Measurements from ENCODE around the gene ZFP91. TPM values are rescaled to one million over a fixed set of nuclear protein-coding genes. Genes with fewer than 3 reads are reported as not detected.

The ZFP91 gene
- total RNA-seq, 2 experiments from 2014 or later: 48.8 to 60.9 TPM

DNA sequence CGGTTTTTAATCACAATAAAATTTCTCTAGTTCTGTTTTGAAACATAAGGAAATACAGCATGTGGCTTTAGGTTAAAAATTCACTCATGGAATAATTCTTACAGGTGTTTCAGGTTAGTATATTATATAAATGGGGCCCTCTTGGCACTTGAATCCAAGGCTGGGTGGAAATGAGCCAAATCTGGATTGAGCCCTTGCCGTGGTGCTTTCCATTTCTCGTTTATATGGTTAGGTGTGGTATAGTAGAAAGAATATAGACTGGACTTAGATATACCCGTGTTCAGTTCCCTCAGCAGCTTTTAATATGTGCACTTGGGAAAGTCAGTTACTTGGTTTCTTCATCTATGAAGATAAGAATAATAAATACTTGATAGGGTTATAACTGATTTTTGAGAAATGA lies 16.0 kb downstream of the ZFP91 start:
- no peaks in the 10 kb centered on the region for H3K27me3 Mint-ChIP-seq
- POLR2A ChIA-PET: no interaction called here
- CTCF ChIA-PET: interaction anchor here (0.6 kb wide), 1 partner anchor 12 kb away, joined by 4 read pairs; no protein-coding TSS in a partner anchor
- DNase-seq: no peak
- H3K9me3 Mint-ChIP-seq: no peaks in the 10 kb centered on the region
- no peak overlapping the region for H3K4me3 Mint-ChIP-seq
- H3K4me1 Mint-ChIP-seq: peaks cover 65% of the 10 kb centered on the region
- no peak overlapping the region for H3K27ac Mint-ChIP-seq
- H3K36me3 Mint-ChIP-seq (ENCODE audit: low read depth): peaks cover 49% of the 10 kb centered on the region

DNA sequence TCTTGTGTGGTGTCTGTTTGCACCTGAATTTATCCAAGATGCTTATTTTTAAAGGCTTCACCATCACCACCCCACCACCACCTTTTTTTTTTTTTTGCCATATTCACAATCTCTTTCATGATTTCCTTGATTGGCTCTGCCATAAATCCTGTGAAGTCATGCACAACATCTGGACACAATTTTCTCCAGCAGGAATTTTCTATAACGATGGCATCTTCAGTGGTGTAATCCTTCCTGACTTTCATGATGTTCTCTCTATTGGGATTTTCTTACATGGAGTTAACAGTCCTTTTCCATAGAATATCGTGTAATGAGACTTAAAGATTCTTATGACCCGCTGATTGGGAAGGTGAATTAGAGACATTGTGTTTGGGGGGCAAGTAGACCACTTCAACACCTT lies 17.8 kb downstream of the ZFP91 start:
- no peak overlapping the region for H3K4me3 Mint-ChIP-seq
- POLR2A ChIA-PET: no interaction called here
- peak overlapping the region; percentile 72 for H3K27ac Mint-ChIP-seq
- CTCF ChIA-PET: no interaction called here
- H3K27me3 Mint-ChIP-seq: no peaks in the 10 kb centered on the region
- peaks cover 69% of the 10 kb centered on the region for H3K4me1 Mint-ChIP-seq
- DNase-seq: no peak
- peaks cover 47% of the 10 kb centered on the region for H3K36me3 Mint-ChIP-seq (ENCODE audit: low read depth)
- no peaks in the 10 kb centered on the region for H3K9me3 Mint-ChIP-seq

DNA sequence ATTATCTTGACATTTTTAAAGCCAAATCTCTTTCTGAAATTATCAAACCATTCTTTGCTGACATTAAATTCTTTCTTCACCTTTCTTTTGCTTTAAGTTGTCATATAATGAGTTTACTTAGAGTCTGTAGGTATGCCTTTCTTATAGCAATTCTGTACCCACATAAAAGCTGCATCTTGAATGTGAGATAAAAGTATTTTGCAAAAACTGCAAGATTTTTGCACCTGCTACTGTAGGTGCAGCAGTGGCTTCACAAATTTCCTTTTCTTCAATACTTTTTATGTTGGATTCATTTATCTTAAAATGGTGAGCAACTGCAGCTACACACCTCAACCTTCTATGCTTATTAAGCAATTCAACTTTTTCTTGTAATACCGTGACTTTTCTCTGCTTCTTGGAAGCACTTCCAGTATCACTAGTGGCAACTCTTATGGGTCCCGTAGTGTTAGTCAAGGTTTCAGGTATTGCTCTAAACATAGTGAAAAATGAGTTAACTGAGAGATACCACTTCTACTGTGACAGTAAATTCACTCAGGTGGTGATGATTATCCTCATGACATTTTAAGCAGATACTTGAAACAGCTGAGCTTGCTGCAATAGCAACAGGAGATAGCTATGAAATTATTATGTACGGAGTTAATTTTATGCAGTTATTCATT lies 18.8 kb downstream of the ZFP91 start:
- Mint-ChIP-seq H3K9me3 (no peaks in the 10 kb centered on the region), H3K27me3 (no peaks in the 10 kb centered on the region), H3K27ac (peak overlapping the region; percentile 72), H3K36me3 (ENCODE audit: low read depth) (peaks cover 50% of the 10 kb centered on the region), H3K4me1 (peaks cover 65% of the 10 kb centered on the region), H3K4me3 (no peak overlapping the region)
- DNase-seq: no peak
- CTCF ChIA-PET: interaction anchor here (0.6 kb wide), 1 partner anchor 21 kb away, joined by 6 read pairs; no protein-coding TSS in a partner anchor
- POLR2A ChIA-PET: interaction anchor here (0.7 kb wide), 2 partner anchors 73 to 1027 kb away, joined by 3 read pairs; no protein-coding TSS in a partner anchor

DNA sequence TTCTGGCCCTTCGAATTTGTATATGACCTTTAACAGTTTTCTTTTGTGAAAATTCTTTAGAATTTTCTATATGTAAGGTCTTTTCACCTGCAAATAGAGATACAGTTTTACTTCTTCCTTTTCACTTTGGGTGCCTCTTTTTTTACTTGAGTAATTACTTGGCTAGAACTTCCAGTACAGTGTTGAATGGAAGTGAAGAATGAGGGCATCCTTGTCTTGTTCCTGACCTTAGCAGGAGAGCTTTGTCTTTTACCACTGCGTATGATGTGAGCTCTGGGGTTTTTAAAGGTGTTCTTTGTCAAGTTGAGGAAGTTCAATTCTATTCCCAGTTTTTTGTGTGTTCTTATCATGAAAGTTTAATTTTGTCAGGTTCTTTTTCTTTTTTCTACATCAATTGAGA lies 21.6 kb downstream of the ZFP91 start:
- no peaks in the 10 kb centered on the region for H3K9me3 Mint-ChIP-seq
- H3K27me3 Mint-ChIP-seq: no peaks in the 10 kb centered on the region
- CTCF ChIA-PET: no interaction called here
- H3K4me1 Mint-ChIP-seq: peaks cover 69% of the 10 kb centered on the region
- no peak overlapping the region for H3K4me3 Mint-ChIP-seq
- H3K27ac Mint-ChIP-seq: peak overlapping the region; percentile 28
- POLR2A ChIA-PET: no interaction called here
- no peak for DNase-seq
- H3K36me3 Mint-ChIP-seq (ENCODE audit: low read depth): peaks cover 59% of the 10 kb centered on the region

DNA sequence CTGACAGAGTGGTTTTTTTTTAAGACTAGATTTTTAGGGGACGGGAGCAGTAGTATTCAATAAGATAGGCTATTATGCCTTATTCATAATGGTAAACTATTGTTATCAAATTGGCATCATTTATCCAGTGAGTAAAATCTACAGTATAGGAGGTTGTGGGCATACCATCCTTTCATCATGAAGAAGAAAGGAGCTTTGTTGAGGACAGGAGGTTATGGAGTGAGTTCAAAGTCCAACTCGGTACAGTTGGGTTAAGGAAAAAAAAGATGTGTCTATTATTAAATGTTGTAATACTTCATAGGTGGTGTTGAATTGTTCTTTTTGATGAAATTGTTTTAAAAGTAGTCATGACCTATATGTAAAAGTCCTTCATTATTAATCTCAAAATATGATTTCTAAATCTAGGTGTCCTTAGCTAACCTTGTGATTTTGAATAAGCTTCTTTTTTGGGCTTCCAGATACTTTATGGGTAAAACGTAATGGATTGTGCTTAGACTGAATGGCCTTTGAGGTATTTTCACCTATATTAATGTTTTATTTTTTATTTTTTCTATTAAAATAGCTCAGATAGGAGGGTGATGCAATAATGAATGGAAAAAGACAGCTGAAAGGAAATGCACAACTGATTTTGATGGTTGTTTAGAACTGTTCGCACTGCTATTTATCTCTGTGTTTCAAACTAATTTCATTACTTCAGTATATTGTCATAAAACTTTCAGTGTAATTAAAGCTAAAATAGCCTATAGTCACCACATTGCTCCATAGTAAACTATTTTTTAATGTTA lies 28.3 kb downstream of the ZFP91 start:
- Mint-ChIP-seq H3K4me3 (no peak overlapping the region), H3K9me3 (peaks cover 2% of the 10 kb centered on the region), H3K27me3 (no peaks in the 10 kb centered on the region), H3K27ac (no peak overlapping the region), H3K36me3 (ENCODE audit: low read depth) (peaks cover 69% of the 10 kb centered on the region), H3K4me1 (peaks cover 54% of the 10 kb centered on the region)
- DNase-seq: no peak
- CTCF ChIA-PET: interaction anchor here (0.6 to 1.1 kb wide), 2 partner anchors 27 to 77 kb away, joined by 3 read pairs; no protein-coding TSS in a partner anchor
- POLR2A ChIA-PET: no interaction called here

DNA sequence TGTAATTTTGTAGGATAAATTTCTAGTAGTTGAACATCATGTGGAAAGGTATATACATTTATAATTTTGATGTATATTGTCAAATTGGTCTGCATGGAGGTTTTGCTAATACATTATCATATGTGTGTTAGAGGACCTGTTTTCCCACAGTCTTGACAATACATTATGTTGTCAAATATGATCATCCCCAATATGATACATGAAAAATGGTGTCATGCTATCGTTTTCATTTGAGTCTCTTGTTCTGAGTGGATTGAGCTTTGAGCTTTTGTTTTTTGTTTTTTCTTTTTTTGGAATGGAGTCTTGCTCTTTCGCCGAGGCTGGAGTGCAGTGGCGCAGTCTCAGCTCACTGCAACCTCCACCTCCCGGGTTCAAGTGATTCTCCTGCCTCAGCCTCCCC lies 29.5 kb downstream of the ZFP91 start:
- peaks cover 65% of the 10 kb centered on the region for H3K36me3 Mint-ChIP-seq (ENCODE audit: low read depth)

DNA sequence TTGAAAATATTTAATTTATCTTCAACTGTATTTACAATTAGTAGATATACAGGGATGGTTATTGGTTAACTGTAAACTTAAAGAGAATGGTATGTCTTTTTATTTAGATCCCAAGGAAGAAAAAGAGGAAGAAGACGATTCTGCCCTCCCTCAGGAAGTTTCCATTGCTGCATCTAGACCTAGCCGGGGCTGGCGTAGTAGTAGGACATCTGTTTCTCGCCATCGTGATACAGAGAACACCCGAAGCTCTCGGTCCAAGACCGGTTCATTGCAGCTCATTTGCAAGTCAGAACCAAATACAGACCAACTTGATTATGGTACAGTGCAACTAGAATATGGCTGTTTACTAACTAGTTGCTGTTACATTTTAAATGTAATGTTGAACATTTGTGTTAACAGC lies 30.9 kb downstream of the ZFP91 start:
- Mint-ChIP-seq H3K4me1 (peaks cover 43% of the 10 kb centered on the region), H3K36me3 (ENCODE audit: low read depth) (peaks cover 65% of the 10 kb centered on the region), H3K27ac (no peak overlapping the region), H3K27me3 (no peaks in the 10 kb centered on the region), H3K4me3 (no peak overlapping the region), H3K9me3 (peaks cover 2% of the 10 kb centered on the region)
- POLR2A ChIA-PET: no interaction called here
- CTCF ChIA-PET: no interaction called here
- no peak for DNase-seq

More for the DNA sequence above, 29.5 kb downstream of the ZFP91 start:
- no peaks in the 10 kb centered on the region for H3K27me3 Mint-ChIP-seq
- DNase-seq: no peak
- H3K4me1 Mint-ChIP-seq: peaks cover 46% of the 10 kb centered on the region
- POLR2A ChIA-PET: no interaction called here
- CTCF ChIA-PET: no interaction called here
- H3K4me3 Mint-ChIP-seq: no peak overlapping the region
- peaks cover 2% of the 10 kb centered on the region for H3K9me3 Mint-ChIP-seq
- no peak overlapping the region for H3K27ac Mint-ChIP-seq

DNA sequence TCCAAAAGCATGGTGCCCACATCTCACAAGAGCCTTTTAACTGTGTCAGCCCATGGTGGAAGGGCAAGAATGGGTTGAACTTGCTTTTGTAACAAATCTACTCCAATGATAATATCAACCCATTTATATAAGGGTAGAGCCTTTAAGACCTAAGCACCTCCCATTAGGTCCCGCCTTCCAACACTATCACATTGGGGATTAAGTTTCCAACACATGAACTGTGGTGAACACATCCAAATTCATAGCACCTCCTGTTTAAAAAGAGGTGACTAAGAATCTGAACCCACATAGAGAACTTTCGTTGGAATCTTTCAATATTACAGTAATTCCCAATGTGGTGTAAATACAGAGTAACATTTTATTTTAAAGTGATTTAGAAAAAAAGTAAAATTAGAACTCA lies 34.4 kb downstream of the ZFP91 start:
- Mint-ChIP-seq H3K27ac (no peak overlapping the region), H3K27me3 (no peaks in the 10 kb centered on the region), H3K4me3 (no peak overlapping the region), H3K4me1 (peaks cover 21% of the 10 kb centered on the region), H3K9me3 (no peaks in the 10 kb centered on the region), H3K36me3 (ENCODE audit: low read depth) (peaks cover 69% of the 10 kb centered on the region)
- DNase-seq: no peak
- POLR2A ChIA-PET: no interaction called here
- CTCF ChIA-PET: interaction anchor here (0.7 kb wide), 1 partner anchor 1193 kb away, joined by 3 read pairs; no protein-coding TSS in a partner anchor

DNA sequence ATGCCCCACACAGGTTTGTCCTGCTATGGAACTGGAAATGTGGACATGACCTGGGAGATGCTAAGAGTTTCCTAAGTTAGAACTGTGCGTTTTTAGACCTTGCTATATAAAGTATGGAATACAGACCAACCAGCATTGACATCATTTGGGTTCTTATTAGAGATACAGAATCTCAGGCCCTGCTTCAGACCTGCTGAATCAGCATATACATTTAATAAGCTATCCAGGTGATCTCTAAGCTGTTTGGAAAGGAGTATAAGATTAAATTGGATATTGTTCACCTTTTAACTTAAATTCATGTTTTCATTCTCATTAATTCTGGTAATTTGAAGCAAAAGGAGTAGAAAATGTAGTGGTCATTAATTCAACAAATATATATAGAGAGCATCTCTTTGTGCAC lies 36.7 kb downstream of the ZFP91 start:
- Mint-ChIP-seq H3K4me1 (peaks cover 17% of the 10 kb centered on the region), H3K27ac (no peak overlapping the region), H3K36me3 (ENCODE audit: low read depth) (peaks cover 70% of the 10 kb centered on the region), H3K9me3 (no peaks in the 10 kb centered on the region), H3K4me3 (no peak overlapping the region), H3K27me3 (no peaks in the 10 kb centered on the region)
- ChIA-PET CTCF (no interaction called here), POLR2A (no interaction called here)
- DNase-seq: no peak

DNA sequence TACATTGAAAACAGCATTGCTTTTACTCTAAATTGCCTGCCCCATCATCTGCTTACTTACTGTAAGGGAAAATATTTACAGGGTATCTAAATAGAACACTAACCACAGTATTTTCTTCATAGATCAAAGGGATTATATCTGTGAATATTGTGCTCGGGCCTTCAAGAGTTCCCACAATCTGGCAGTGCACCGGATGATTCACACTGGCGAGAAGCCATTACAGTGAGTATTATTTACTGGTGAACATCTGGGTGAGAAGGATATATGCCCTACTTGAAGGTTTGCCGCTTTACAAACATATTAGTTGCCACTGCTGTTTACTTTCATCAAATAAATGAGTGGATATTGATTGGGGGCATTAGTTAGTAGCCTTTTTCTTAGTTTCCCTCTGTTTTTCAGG lies 37.7 kb downstream of the ZFP91 start:
- Mint-ChIP-seq H3K9me3 (no peaks in the 10 kb centered on the region), H3K36me3 (ENCODE audit: low read depth) (peaks cover 64% of the 10 kb centered on the region), H3K4me3 (no peak overlapping the region), H3K27me3 (no peaks in the 10 kb centered on the region), H3K4me1 (peaks cover 18% of the 10 kb centered on the region), H3K27ac (no peak overlapping the region)
- ChIA-PET CTCF (no interaction called here), POLR2A (no interaction called here)
- no peak for DNase-seq

DNA sequence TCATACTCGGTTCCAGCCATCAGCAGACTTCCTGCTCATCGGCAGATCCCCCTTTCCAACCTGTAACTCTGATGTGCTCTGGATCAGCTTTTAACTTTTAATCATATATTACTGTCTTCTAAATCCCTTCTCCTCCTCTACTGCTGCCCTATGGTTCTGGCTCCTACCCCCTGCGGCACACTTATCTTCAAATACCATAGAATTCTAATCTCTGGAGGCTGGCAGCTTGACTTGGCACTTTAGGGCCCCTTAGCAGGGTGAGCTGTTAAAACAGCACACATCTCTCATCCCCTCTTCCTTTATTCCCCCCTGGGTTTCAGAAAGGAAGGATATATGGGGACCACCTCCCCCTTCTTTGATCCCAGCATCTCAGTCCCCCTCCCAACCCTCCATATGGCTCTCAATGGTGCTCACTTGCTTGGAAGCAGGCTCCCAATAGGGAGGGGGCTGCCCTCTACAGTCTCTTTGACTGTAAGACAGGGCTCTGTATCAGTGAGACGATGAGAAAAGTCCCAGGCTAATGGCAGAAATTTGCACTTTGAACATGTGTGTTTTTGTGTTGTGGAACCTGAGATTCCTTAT lies 39.2 kb downstream of the ZFP91 start:
- CTCF ChIA-PET: interaction anchor here (1.1 to 3.4 kb wide), 3 partner anchors 12 to 49 kb away, joined by 3 to 13 read pairs (median 4); no protein-coding TSS in a partner anchor
- POLR2A ChIA-PET: no interaction called here
- Mint-ChIP-seq H3K4me1 (peaks cover 27% of the 10 kb centered on the region), H3K9me3 (no peaks in the 10 kb centered on the region), H3K4me3 (no peak overlapping the region), H3K27ac (no peak overlapping the region), H3K36me3 (ENCODE audit: low read depth) (peaks cover 63% of the 10 kb centered on the region), H3K27me3 (no peaks in the 10 kb centered on the region)
- no peak for DNase-seq

DNA sequence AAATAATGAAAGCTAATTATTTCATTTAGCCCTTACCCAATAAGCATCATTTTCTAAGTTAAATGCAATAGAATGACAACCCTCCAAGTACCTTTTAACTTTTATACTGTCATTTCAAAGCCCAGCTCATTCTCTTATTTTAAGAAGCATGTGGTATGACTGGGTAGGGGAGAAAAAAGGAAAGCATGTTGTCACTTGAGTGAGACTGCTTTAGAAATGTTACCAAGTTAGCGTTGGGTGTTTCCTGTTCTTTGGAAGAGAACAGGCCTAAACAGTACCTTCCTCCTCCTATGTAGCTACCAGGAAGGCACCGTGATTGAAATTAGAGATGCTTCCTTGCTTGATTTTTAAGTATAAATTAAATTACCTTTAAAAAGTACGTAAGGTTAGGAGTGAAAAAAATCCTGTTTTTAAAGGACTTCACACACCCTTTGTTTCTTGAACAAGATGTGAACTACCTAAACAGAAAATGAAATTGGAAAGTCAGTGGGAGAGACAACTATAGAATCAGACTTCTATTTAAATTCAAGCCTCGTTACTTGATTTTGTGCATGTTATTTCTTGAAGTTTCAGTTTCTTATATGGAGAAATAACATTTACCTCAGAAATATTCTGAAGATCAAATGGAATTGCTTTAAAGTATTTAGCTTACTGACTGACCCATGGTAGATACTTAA lies 42.9 kb downstream of the ZFP91 start:
- ChIA-PET CTCF (interaction anchor here (0.7 to 1.0 kb wide), 3 partner anchors 8 to 15 kb away, joined by 3 to 4 read pairs (median 3); no protein-coding TSS in a partner anchor), POLR2A (interaction anchor here (0.6 kb wide), 1 partner anchor 38 kb away, joined by 4 read pairs; no protein-coding TSS in a partner anchor)
- Mint-ChIP-seq H3K27ac (peak overlapping the region; percentile 57), H3K4me3 (no peak overlapping the region), H3K27me3 (no peaks in the 10 kb centered on the region), H3K9me3 (no peaks in the 10 kb centered on the region), H3K36me3 (ENCODE audit: low read depth) (peaks cover 68% of the 10 kb centered on the region), H3K4me1 (peaks cover 23% of the 10 kb centered on the region)
- no peak for DNase-seq

Measured in activated CD4-positive, alpha-beta T cell treated with anti-CD3 and anti-CD28 coated beads, Interleukin-2, amount 10 ng/mL, durations not matched to agents 7 days and 5 days (primary cell).